NCI-H1092 (cell line): ENCODE measurements around the gene FTCD.
"Not testable (repeated sequence)": the region's sequence is repeated elsewhere in the genome, so short reads cannot be mapped to it uniquely, and the experiment has no call there.

Experiments
- DNase-seq: peaks from one replicate; lab custom pipeline; 2025; lab: John Stamatoyannopoulos, UW

FTCD gene

GRCh38 chr21:46140352-46141003 lies 14.9 kb downstream of the FTCD start:
- not testable (repeated sequence) for DNase-seq

- DNase-seq = no peak
Observed at GRCh38 chr21:46139686-46140085, 15.7 kb downstream of the FTCD start.

GRCh38 chr21:46138383-46138970 lies 16.9 kb downstream of the FTCD start:
- DNase-seq = no peak

DNA sequence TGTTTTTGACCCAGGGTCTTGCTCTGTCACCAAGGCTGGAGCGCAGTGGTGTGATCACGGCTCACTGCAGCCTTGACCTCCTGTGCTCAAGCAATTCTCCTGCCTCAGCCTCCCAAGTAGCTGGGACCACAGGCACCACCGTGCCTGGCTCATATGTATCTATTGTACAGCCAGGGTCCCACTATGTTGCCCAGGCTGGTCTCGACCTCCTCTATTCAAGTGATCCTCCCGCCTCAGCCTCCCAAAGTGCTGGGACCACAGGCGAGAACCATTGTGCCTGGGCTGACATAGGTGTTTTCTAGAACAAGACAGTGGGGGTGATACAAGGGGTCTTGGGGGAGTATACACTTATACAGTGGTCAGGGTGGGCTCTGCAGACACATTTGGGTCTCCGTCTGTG lies 17.5 kb downstream of the FTCD start:
- no peak for DNase-seq

DNA sequence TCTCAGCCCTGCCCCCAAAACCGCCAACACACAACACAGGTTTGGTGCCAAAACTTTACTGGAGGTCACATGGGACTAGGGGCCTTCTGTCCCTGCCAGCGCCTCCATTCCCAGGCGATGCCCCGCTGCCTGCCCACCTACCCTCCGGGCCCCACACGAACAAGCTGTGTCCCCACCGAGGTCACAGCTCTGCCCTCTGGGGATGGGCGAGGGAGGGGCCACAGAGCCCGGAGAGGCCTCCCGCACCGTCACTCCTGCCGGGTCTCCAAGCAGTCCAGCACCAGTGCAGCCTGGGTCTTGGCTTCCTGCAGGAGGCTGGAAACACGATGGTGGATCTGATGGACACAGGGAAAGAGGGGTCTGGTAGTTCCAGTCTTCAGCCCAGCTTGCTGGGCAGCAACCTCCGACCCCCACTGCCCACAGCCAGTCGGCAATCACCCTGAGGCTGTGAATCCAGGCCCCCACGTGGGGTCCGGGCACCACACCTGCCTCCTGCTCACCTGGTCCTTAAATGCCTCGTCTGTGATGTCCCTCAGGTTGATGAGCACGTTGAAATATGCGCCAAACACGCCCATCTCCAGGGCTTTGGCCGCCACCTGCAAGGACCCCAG lies 18.5 kb downstream of the FTCD start:
- no peak for DNase-seq

DNA sequence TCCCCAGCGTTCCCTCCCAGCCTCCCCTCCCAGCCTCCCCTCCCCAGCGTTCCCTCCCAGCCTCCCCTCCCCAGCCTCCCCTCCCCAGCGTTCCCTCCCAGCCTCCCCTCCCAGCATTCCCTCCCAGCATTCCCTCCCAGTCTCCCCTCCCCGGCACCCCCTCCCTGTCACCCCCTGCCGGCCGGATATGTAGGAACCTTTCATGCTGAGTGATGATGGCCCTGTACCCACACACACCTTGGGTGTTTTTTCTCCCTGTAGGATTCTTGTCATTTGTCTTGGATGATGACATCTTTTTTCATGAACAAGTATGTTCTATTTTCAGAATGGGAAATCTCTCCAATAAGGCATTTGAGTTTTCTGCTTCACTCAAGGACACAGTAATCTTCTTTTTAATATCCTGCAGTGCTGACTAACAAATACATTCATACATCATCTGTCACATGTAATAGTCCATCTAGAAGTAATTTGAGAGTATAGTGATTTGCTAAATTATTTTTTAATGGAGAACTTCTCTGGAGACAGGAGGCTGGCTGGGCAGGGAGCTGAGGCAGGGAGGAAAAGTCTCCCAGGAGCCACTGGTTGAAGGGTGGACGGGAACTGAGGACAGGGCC lies 19.5 kb downstream of the FTCD start:
- no peak for DNase-seq

DNA sequence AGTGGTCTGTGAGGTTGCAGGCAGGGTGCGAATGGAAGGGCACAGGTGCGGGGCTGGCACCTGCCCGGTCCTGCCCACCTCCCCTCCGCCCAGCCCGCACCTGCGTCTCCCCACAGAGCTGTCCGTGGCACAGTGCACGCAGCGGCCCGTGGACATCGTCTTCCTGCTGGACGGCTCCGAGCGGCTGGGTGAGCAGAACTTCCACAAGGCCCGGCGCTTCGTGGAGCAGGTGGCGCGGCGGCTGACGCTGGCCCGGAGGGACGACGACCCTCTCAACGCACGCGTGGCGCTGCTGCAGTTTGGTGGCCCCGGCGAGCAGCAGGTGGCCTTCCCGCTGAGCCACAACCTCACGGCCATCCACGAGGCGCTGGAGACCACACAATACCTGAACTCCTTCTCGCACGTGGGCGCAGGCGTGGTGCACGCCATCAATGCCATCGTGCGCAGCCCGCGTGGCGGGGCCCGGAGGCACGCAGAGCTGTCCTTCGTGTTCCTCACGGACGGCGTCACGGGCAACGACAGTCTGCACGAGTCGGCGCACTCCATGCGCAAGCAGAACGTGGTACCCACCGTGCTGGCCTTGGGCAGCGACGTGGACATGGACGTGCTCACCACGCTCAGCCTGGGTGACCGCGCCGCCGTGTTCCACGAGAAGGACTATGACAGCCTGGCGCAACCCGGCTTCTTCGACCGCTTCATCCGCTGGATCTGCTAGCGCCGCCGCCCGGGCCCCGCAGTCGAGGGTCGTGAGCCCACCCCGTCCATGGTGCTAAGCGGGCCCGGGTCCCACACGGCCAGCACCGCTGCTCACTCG lies 23.3 kb downstream of the FTCD start:
- DNase-seq = no peak

- no peak for DNase-seq
Observed at GRCh38 chr21:46131588-46131837, 23.9 kb downstream of the FTCD start.

GRCh38 chr21:46130831-46131587 lies 24.4 kb downstream of the FTCD start:
- no peak for DNase-seq

DNA sequence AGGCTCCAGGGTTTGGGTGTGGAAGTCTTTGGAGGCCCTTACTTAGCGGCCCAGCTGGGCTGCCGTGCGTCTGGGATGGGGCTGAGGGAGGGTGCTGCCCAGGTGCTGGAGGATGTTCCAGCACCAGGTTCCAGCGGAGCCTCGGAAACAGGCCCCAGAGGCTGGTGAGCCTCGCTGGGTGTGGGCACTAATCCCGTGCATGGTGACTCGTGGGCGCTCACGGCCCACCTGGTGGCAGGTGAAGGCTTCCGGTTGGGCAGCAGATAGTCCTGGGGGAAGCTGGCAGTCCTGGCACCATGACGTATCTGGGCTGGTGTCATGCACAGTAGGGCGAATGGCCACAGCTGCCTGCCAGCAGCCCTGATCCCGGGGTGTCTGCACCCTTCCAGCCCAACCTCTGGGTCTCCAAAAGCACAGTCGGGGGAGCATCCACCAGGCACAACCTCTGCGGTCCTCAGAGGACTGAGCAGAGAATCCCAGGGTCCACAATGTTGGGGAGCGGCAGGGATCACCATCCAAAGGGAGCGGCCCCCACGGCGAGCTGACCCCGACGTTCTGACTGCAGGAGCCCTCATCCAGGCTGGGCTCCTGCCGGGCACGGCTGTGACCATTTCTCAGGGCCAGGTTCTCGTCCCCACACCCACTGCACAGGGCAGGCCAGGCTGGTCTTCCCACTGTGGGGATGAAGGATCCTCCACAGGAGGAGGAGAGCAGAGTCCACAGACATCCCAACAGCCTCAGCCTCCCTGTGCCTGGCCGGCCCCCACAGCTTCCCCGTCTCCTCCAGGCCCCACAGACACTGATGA lies 25.3 kb downstream of the FTCD start:
- no peak for DNase-seq

DNA sequence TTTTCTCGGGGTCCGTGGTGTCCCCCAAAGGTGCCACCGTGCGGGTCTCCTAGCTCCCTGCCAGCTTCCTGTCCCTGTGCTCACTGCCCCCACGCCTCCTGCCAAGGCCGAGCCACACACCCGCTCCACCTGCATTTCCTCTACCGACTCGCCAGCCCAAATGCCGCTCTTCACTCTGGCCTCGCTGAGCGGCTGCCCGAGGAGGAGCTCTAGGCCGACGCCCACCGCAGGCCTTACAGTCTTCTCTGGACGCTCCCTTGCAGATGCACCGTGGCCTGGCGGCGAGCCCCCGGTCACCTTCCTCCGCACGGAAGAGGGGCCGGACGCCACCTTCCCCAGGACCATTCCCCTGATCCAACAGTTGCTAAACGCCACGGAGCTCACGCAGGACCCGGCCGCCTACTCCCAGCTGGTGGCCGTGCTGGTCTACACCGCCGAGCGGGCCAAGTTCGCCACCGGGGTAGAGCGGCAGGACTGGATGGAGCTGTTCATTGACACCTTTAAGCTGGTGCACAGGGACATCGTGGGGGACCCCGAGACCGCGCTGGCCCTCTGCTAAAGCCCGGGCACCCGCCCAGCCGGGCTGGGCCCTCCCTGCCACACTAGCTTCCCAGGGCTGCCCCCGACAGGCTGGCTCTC lies 26.3 kb downstream of the FTCD start:
- DNase-seq = no peak

GRCh38 chr21:46128106-46128932 lies 27.1 kb downstream of the FTCD start:
- DNase-seq = no peak

GRCh38 chr21:46127239-46128105 lies 27.9 kb downstream of the FTCD start:
- no peak for DNase-seq

- no peak for DNase-seq
Observed at GRCh38 chr21:46126309-46127238, 28.8 kb downstream of the FTCD start.

GRCh38 chr21:46125846-46126301 lies 29.5 kb downstream of the FTCD start:
- no peak for DNase-seq

DNA sequence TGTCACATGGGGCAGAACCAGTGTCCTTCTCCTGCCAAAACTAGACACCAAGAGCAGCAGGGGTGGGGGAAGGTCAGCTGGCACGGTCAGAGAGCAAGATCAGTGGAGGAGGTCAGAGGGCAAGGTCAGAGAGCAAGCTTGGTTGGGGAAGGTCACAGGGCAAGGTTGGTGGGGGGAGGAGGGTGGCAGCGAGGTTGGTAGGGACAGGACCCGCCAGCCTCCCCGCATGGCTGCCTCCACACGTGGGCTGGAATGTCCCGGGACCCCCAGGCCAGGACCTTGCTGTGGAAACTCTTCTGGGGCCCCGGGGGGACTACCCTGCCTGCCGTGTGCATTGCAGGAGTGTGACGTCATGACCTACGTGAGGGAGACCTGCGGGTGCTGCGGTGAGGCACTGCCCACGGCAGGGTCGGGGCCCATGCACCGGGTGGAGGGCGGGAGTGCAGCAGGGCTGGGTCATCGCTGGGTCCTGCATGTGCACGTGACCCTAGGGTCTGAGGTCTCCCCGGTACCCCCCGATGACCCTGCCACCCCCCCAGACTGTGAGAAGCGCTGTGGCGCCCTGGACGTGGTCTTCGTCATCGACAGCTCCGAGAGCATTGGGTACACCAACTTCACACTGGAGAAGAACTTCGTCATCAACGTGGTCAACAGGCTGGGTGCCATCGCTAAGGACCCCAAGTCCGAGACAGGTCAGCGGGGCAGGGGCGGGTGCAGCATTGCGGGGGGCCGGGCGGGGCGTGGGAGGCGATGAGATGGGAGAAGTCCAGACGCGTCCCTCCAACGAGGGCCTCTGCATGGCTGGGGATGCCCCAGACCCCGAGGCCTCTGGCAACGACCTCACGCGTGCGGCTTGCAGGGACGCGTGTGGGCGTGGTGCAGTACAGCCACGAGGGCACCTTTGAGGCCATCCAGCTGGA lies 30.2 kb downstream of the FTCD start:
- DNase-seq = no peak
